ENCODE measurements around the gene SART1.

- TF ChIP-seq CTCF (IDR thresholded peaks at IDR 0.05; ENCODE audit: low read length) (no peak), EZH2 (IDR thresholded peaks at IDR 0.05; ENCODE audit: borderline replicate concordance, low read length) (no peak)
Observed at GRCh38 chr11:65983589-65983987, 22.1 kb downstream of the SART1 start.

All from OCI-LY1 (cell line).